ENCODE measurements around the gene CFLAR. TPM values are rescaled to one million over a fixed set of nuclear protein-coding genes. Genes with fewer than 3 reads are reported as not detected.

The CFLAR gene
- polyA plus RNA-seq, 1 experiment, result 28.8 TPM

DNA sequence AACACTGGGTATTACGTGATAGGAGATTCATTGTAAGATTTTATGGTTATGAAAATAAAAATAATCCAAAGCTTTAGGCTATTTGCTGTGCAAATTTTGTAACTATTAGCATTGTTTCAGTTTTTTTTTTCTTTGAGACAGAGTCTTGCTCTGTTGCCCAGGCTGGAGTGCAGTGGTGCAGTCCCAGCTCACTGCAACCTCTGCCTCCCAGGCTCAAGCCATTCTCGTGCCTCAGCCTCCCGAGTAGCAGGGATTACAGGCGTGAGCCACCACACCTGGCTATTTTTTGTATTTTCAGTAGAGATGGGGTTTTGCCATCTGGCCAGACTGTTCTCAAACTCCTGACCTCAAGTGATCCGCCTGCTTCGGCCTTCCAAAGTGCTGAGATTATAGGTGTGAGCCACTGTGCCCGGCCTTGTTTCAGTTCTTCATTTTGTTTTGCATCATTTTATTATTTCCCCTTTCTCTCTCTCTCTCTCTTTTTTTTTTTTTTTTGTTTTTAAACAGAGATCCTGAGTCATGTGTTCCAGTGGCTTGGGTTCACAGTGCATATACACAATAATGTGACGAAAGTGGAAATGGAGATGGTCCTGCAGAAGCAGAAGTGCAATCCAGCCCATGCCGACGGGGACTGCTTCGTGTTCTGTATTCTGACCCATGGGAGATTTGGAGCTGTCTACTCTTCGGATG, 92.7 kb downstream of the CFLAR start:
- no peak for TF ChIP-seq CTCF (IDR thresholded peaks at IDR 0.05; ENCODE audit: insufficient read depth, low read depth, low read length)
- H3K27me3 ChIP-seq (ENCODE audit: control insufficient read depth, insufficient read depth, low read length), result no peaks in the 10 kb centered on the region; the same call in 1 of the 2 replicates
- ChIA-PET POLR2A (no interaction called here), CTCF (interaction anchor here (1.0 to 2.5 kb wide), 2 partner anchors 11 to 16 kb away, joined by 3 to 6 read pairs; no protein-coding TSS in a partner anchor)
- no peak overlapping the region for H3K4me3 ChIP-seq (ENCODE audit: low read depth, low read length)
- DNase-seq (ENCODE audit: low read depth), result no peak
- no peaks in the 10 kb centered on the region for H3K36me3 ChIP-seq (ENCODE audit: control insufficient read depth, insufficient read depth, low read length)

DNA sequence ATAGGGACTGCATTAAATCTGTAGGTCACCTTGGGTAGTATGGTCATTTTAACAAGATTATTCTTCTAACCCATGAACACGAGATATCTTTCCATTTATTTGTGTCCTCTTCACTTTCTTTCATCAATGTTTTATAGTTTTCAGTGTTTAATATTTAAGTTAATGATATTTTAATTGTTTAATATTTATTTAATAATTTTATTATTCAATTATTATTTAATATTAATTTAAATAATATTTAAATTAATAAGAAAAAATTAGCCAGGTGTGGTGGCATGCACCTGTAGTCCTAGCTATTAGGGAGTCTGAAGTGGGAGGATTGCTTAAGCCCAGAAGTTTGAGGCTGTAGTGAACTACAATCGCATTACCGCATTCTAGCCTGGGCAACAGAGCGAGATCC, 100.0 kb downstream of the CFLAR start:
- TF ChIP-seq CTCF (IDR thresholded peaks at IDR 0.05; ENCODE audit: insufficient read depth, low read depth, low read length), result no peak
- CTCF ChIA-PET, result interaction anchor here (2.6 kb wide), 1 partner anchor 17 kb away, joined by 8 read pairs; no protein-coding TSS in a partner anchor
- no peaks in the 10 kb centered on the region for H3K27me3 ChIP-seq (ENCODE audit: control insufficient read depth, insufficient read depth, low read length)
- POLR2A ChIA-PET, result no interaction called here
- H3K36me3 ChIP-seq (ENCODE audit: control insufficient read depth, insufficient read depth, low read length), result no peaks in the 10 kb centered on the region
- DNase-seq (ENCODE audit: low read depth), result no peak
- no peak overlapping the region for H3K4me3 ChIP-seq (ENCODE audit: low read depth, low read length)

GRCh38 chr2:201216918-201217317, 101.0 kb downstream of the CFLAR start:
- Histone ChIP-seq H3K36me3 (ENCODE audit: control insufficient read depth, insufficient read depth, low read length) (no peaks in the 10 kb centered on the region), H3K27me3 (ENCODE audit: control insufficient read depth, insufficient read depth, low read length) (no peaks in the 10 kb centered on the region), H3K4me3 (ENCODE audit: low read depth, low read length) (no peak overlapping the region)
- CTCF ChIA-PET, result interaction anchor here (0.6 to 2.6 kb wide), 2 partner anchors 16 to 430 kb away, joined by 3 to 8 read pairs; no protein-coding TSS in a partner anchor
- TF ChIP-seq CTCF (IDR thresholded peaks at IDR 0.05; ENCODE audit: insufficient read depth, low read depth, low read length), result no peak
- POLR2A ChIA-PET, result no interaction called here
- DNase-seq (ENCODE audit: low read depth), result no peak

GRCh38 chr2:201218780-201219179, 102.8 kb downstream of the CFLAR start:
- no peak for TF ChIP-seq CTCF (IDR thresholded peaks at IDR 0.05; ENCODE audit: insufficient read depth, low read depth, low read length)
- no peak overlapping the region for H3K4me3 ChIP-seq (ENCODE audit: low read depth, low read length)
- no peak for DNase-seq (ENCODE audit: low read depth)
- no peaks in the 10 kb centered on the region for H3K36me3 ChIP-seq (ENCODE audit: control insufficient read depth, insufficient read depth, low read length)
- ChIA-PET POLR2A (interaction anchor here (0.6 kb wide), 1 partner anchor 13 kb away, joined by 8 read pairs; no protein-coding TSS in a partner anchor), CTCF (interaction anchor here (5.6 kb wide), 1 partner anchor 14 kb away, joined by 32 read pairs; no protein-coding TSS in a partner anchor)
- H3K27me3 ChIP-seq (ENCODE audit: control insufficient read depth, insufficient read depth, low read length), result no peaks in the 10 kb centered on the region

DNA sequence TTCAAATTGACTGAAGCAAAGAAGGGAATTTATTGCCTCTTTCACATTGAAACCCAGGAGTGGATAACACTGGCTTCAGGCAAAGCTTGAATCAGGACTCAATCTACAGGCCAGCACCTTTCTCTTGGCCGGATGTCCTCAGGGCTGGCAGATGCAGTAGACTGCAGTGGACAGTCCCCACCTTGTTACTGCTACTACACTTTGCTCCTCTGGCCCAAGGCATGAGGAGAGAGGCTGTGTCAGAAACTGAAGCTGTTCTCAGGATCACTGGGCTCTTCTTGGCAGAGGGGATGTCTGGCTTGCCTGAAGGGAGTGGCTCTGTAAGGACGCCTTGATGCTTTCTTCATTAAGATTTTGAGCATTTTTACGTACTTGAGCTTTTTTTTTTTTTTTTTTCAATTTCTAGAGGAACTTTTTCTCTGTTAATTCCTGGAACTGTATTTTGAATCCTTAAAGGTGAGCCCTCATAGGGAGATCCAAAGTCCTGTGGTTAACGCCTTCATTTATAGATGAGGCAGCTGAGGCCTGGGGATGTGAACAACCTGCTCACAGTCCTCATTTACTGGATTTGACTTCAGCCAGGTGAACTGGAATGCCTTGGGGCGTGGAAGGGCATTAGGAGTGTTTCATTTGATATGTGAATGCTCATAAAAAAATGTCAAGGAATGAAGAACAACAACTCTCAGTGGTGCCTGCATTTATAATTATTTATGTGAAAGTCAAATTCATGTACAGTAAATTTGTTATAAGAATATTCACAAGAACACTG, 103.5 kb downstream of the CFLAR start:
- TF ChIP-seq CTCF (IDR thresholded peaks at IDR 0.05; ENCODE audit: insufficient read depth, low read depth, low read length), result no peak
- no peaks in the 10 kb centered on the region for H3K27me3 ChIP-seq (ENCODE audit: control insufficient read depth, insufficient read depth, low read length)
- CTCF ChIA-PET, result interaction anchor here (1.8 to 5.6 kb wide), 2 partner anchors 9 to 13 kb away, joined by 6 to 32 read pairs; no protein-coding TSS in a partner anchor
- H3K36me3 ChIP-seq (ENCODE audit: control insufficient read depth, insufficient read depth, low read length), result no peaks in the 10 kb centered on the region
- no peak overlapping the region for H3K4me3 ChIP-seq (ENCODE audit: low read depth, low read length)
- no peak for DNase-seq (ENCODE audit: low read depth)
- POLR2A ChIA-PET, result interaction anchor here (0.6 kb wide), 2 partner anchors 12 to 25 kb away, joined by 7 to 8 read pairs; no protein-coding TSS in a partner anchor

Measured in BJ (cell line).